ENCODE data around the gene KIF1A.
"Not testable (repeated sequence)": the region's sequence is repeated elsewhere in the genome, so short reads cannot be mapped to it uniquely, and the experiment has no call there.

KIF1A gene

GRCh38 chr2:240683329-240683979 is 136.6 kb downstream of the KIF1A start:
- not testable (repeated sequence) for DNase-seq (ENCODE audit: low spot score)

GRCh38 chr2:240682431-240683224 is 137.4 kb downstream of the KIF1A start, which contains the start of gene AQP12B:
TSS of gene AQP12B (minus strand) at chr2:240682885. CDS start at chr2:240682837, 48 bp downstream.
- not testable (repeated sequence) for DNase-seq (ENCODE audit: low spot score)

GRCh38 chr2:240680185-240680584 is 139.8 kb downstream of the KIF1A start:
- not testable (repeated sequence) for DNase-seq (ENCODE audit: low spot score)

GRCh38 chr2:240678909-240679308 is 141.1 kb downstream of the KIF1A start:
- not testable (repeated sequence) for DNase-seq (ENCODE audit: low spot score)

- not testable (repeated sequence) for DNase-seq (ENCODE audit: low spot score)
Observed at GRCh38 chr2:240678043-240678442, 142.0 kb downstream of the KIF1A start.

- DNase-seq (ENCODE audit: low spot score) = not testable (repeated sequence)
Observed at GRCh38 chr2:240675345-240675744, 144.7 kb downstream of the KIF1A start.

GRCh38 chr2:240674461-240675184 is 145.4 kb downstream of the KIF1A start:
- DNase-seq (ENCODE audit: low spot score) = not testable (repeated sequence)

- DNase-seq (ENCODE audit: low spot score) = no peak
Observed at GRCh38 chr2:240672701-240673190, 147.3 kb downstream of the KIF1A start.

- no peak for DNase-seq (ENCODE audit: low spot score)
Observed at GRCh38 chr2:240672076-240672700, 147.8 kb downstream of the KIF1A start.

GRCh38 chr2:240670950-240671349 is 149.1 kb downstream of the KIF1A start:
- no peak for DNase-seq (ENCODE audit: low spot score)

GRCh38 chr2:240670402-240670801 is 149.6 kb downstream of the KIF1A start:
- no peak for DNase-seq (ENCODE audit: low spot score)

GRCh38 chr2:240664622-240665021 is 155.4 kb downstream of the KIF1A start:
- DNase-seq (ENCODE audit: low spot score) = no peak

Data from activated CD4-positive, alpha-beta T cell treated with anti-CD3 and anti-CD28 coated beads, Interleukin-2, Interleukin-4, amounts not matched to agents 100 ng/mL and 50 ng/mL, durations not matched to agents 16 hours and 8 hours (primary cell).